GM12874 (cell line): ENCODE data around the gene SMARCC2.

Experiments used
- CTCF ChIP-seq: IDR thresholded peaks from 2 replicates; pipeline ENCODE4 v1.5.1; 2011; ENCODE audit warnings: low read depth, mild to moderate bottlenecking, control low read depth, low read length, moderate library complexity; ENCODE audit not compliant: insufficient read depth

Gene SMARCC2

GRCh38 chr12:56119361-56119796 lies 69.9 kb downstream of the SMARCC2 start:
- peak; percentile 64 for TF ChIP-seq CTCF

GRCh38 chr12:56118688-56119357 lies 70.5 kb downstream of the SMARCC2 start:
- no peak for TF ChIP-seq CTCF

DNA sequence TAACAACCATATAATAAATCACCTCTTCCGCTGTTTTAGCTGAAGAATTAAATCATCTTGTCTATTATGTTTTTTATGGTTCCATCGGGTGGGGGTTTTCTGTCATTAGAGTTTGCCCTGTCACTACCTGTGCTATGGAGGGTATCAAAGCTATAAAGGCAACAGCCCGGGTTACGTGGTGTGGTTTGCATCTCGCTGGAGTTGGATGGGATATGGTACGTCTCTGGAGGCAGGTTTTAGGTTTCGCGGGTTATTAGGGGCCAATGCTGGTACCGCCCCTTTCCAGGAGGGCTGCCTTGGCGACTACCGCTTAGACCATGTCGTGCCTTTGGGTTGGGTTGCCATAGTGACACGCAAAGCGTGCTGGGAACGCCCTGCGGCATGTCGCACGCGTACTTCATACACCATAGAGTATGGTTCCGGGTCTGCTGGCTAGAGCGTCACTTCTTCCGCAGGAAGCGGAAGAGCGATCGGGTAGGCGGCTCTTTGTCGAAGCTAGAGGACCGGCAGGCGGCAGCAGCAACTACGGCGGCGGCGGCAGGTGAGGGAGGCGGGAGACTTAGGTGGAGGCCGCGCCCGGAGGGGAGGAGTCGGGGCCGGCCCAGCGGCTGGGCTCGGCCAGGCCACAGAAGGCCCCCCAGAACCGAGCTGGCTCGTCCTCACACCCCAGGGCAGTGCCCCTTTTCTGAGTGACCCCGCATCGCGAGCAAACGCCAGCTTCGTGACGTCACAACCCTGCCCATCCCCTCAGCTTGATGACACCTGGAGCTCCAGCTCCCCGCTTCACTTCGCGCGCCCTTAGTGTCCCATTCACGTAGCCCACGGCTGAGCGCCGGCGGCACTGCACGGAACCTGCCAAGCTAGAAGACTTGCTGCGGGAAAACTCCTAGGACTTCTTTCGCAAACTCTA lies 71.2 kb downstream of the SMARCC2 start, which contains the start of gene ZC3H10:
TSS of gene ZC3H10 (plus strand) at position 489 of the 910 bp plus-strand sequence. CDS start 2,297 bp downstream, outside the sequence.
- TF ChIP-seq CTCF = peak; percentile 60

DNA sequence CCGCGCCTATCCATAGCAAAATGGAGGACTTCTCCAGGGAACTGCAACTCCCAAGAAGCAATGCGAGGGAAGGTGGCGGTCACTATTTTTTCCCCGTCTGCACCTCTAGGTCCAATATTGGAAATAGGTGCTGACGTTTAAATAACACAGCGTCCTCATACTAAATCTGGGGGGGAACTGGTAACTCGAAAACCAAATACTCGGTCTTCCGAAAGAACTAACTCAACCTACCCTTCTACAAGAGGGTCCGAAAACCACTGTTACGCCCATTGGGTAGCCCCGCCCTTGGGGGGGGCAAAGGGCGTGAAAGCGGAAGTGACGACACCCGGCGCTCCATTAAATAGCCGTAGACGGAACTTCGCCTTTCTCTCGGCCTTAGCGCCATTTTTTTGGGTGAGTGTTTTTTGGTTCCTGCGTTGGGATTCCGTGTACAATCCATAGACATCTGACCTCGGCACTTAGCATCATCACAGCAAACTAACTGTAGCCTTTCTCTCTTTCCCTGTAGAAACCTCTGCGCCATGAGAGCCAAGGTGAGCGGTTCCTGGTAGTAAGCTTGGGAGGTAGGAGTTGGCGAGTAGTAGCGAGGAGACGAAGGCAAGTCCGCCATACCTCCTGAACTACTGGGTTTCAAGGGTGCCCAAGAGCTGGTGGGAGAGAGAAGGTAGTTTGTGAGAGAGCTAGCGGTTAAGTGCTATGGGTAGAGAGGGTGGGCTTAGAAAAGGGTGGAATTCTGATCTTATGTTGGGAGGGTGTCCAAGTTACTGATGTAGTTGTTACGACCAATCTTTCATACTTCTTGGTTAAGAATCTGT lies 72.8 kb downstream of the SMARCC2 start, which contains the start of gene RPL41:
TSS of gene RPL41 (plus strand) at position 367 of the 815 bp plus-strand sequence.
- TF ChIP-seq CTCF = no peak

GRCh38 chr12:56115329-56115728 lies 74.0 kb downstream of the SMARCC2 start:
- no peak for TF ChIP-seq CTCF

GRCh38 chr12:56114084-56114483 lies 75.2 kb downstream of the SMARCC2 start:
- no peak for TF ChIP-seq CTCF
